GM18505 (cell line): ENCODE data around the gene CIDEA.

Source experiments
- ATAC-seq: cut with Tn5 transposase; IDR thresholded peaks from one replicate; pipeline ENCODE4 v1.9.1; 2021; ENCODE audit not compliant: unreplicated experiment
- POLR2A ChIP-seq: IDR thresholded peaks from 4 replicates; pipeline ENCODE4 v1.6.1; 2011; ENCODE audit warnings: borderline replicate concordance; ENCODE audit not compliant: insufficient read depth, insufficient read length; ENCODE audit errors: extremely low read depth

Gene CIDEA

GRCh38 chr18:12248926-12249720, 5.0 kb upstream of the CIDEA start:
- no peak for TF ChIP-seq POLR2A
- ATAC-seq, result no peak

DNA sequence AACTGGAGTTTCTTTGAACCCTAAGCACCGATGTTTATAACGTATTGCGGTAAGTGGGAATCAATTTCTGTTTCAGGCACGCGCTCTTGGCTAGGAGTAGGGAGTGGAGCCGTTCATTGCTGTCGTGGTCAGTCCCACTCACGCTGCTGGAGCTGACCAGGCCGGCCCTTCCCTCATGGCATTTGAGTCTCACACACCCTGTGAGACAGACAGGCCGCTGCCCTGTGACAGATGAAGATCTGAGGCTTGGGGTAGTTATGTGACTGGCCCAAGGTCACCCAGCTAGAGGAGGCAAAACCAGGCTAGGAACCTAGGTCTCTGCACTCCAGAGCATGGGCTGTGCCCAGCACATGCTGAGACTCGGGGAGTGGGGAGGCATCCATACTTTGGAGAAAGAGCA, 2.9 kb upstream of the CIDEA start:
- no peak for ATAC-seq
- no peak for TF ChIP-seq POLR2A

- TF ChIP-seq POLR2A, result no peak
- ATAC-seq, result no peak
These were observed 2.1 kb upstream of the CIDEA start for GRCh38 chr18:12252061-12252460.

GRCh38 chr18:12253027-12253426, 1.1 kb upstream of the CIDEA start:
- no peak for TF ChIP-seq POLR2A
- no peak for ATAC-seq

DNA sequence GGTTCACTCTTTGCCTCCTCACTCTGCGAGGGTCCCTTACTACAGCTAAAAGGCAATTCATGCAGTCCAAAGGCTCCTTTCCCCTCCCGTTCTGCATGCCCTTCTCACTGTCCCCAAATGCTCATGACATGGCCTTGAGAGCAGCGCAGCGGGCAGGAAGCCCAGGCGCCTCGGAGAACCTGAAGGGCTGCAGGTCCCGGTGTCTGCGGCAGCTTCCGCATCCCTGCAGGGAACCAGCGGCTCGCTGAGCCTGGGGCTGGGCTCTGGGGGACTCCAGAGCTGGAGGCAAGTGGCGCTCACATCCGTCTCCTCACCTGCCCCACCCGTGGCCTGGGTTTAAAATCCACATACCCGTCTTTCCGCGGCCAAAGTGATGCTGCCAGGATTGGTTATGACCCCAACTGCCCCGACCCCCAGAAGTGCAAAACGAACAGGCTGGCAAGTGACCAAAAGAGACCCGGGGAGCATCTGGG, 462 bp upstream of the CIDEA start:
- ATAC-seq, result no peak
- no peak for TF ChIP-seq POLR2A

GRCh38 chr18:12254820-12255511, 805 bp downstream of the CIDEA start:
- no peak for TF ChIP-seq POLR2A
- no peak for ATAC-seq

DNA sequence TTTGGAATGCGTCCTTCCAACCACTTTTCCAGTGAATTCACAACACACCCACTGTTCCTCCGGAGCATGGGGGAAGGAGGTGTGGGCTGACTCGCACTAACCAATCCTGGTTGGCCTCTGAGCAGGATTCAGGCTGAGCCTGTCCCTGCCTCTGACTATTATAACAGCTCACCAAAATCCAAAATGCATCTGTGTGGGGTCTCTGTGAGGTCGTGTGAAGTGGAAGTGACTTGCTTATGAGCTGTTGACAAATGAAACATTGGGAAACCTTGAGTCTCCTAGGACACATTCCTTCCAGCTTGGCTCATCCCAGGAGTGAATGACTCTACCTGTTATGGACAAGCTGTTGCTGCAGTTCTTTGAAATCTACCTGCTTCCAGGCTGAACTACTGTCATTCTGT, 1.5 kb downstream of the CIDEA start:
- no peak for ATAC-seq
- TF ChIP-seq POLR2A, result no peak

DNA sequence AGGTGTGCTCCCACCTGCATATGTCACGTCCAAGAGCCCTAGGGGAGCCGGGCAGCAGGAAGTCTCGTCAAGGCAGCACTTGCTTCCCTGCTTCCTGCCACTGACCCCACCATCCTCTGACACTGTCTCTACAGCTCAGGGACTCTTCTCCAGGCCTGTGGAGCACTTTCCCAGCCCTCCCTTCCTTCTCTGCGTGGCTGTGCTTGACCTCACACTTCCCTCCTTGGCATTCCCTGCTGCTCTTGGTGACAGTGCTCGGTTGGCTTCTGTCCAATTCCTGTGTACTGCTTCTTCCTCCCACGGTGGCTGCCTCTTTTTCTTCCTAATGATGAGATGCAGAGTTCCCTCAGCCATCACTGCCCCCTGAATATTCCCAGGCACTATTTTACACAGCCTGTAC, 2.8 kb downstream of the CIDEA start:
- ATAC-seq, result no peak
- TF ChIP-seq POLR2A, result no peak

- no peak for ATAC-seq
These were observed 4.0 kb downstream of the CIDEA start for GRCh38 chr18:12257996-12258718.

GRCh38 chr18:12258719-12259705, 4.9 kb downstream of the CIDEA start:
- ATAC-seq, result no peak

More at GRCh38 chr18:12257996-12258718, 4.0 kb downstream of the CIDEA start:
- no peak for TF ChIP-seq POLR2A

DNA sequence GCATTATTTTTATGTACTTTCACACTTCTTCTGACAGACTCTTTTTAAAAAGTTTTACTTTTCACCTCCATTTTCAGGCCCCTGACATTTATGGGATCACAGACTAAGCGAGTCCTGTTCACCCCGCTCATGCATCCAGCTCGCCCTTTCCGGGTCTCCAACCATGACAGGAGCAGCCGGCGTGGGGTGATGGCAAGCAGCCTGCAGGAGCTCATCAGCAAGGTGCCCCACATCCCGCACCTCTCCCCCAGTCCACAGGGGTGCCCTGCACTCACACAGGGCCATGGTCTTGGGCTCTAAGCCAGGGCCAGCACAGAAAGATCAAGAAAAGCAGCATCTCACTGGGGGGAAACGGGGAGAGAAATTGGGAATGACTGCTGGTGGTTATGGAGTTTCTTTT, 8.6 kb downstream of the CIDEA start:
- ATAC-seq, result no peak
- no peak for TF ChIP-seq POLR2A

More at GRCh38 chr18:12258719-12259705, 4.9 kb downstream of the CIDEA start:
- TF ChIP-seq POLR2A, result no peak

GRCh38 chr18:12264864-12265263, 10.7 kb downstream of the CIDEA start:
- no peak for TF ChIP-seq POLR2A
- no peak for ATAC-seq
